Thoracic aorta (tissue), 2 donors: Measurements from ENCODE around the gene FAM229B. TPM values are rescaled to one million over a fixed set of nuclear protein-coding genes. Genes with fewer than 3 reads are reported as not detected.
A peak's percentile ranks its signal among the peaks of the same experiment; 100 is the strongest.

Experiments
- ATAC-seq: fragments of 150-250 bp; one replicate; pipeline ENCODE4 v1.8.0; 2017; ENCODE audit warnings: low read depth; ENCODE audit not compliant: insufficient number of reproducible peaks, low FRiP score
- DNase-seq: peaks from one replicate; pipeline ENCODE4 v3.0.0-alpha.2; 2020; ENCODE audit warnings: low spot score
- H3K27ac ChIP-seq, 2 donors: fragments of 200-600 bp; sonication (generic); 1 replicate in 1 of 2; 2 replicates in 1 of 2; pipeline ENCODE4 v1.5.1; 2016; ENCODE audit warnings: mild to moderate bottlenecking in 2 of 2, moderate library complexity in 2 of 2
- H3K27me3 ChIP-seq: fragments of 200-600 bp; sonication (generic); replicated peaks from 2 replicates; pipeline ENCODE4 v1.6.0; 2016; ENCODE audit warnings: mild to moderate bottlenecking; ENCODE audit not compliant: insufficient read depth
- H3K36me3 ChIP-seq: fragments of 200-600 bp; sonication (generic); one replicate; pipeline ENCODE4 v1.5.1; 2016
- H3K4me1 ChIP-seq, 2 donors: fragments of 200-600 bp; sonication (generic); 1 replicate in 1 of 2; 2 replicates in 1 of 2; pipeline versions ENCODE4 v1.5.1 to v1.6.0; 2016; ENCODE audit warnings: low read depth in 2 of 2, mild to moderate bottlenecking in 1 of 2; ENCODE audit not compliant: control insufficient read depth in 1 of 2
- H3K4me3 ChIP-seq: fragments of 200-600 bp; sonication (generic); 2 replicates; pipeline ENCODE4 v1.5.1; 2016; ENCODE audit warnings: mild to moderate bottlenecking
- H3K9me3 ChIP-seq: fragments of 200-600 bp; sonication (generic); 2 replicates; pipeline ENCODE4 v1.5.1; 2016
- CTCF ChIP-seq: fragments of 200-600 bp; sonication (generic); IDR thresholded peaks from one replicate; pipeline ENCODE4 v1.5.1; 2019; ENCODE audit warnings: antibody characterized with exemption
- total RNA-seq, 2 donors: library from RNA; depleted of rRNA; stranded (reverse); fragments of >200 nt; gene quantifications; one replicate each; pipeline versions ENCODE4 v1.1.0 to v1.2.3, GENCODE V29; 2016

The FAM229B gene
- total RNA-seq, 2 donors from 2014 or later: 11.3 to 23.7 TPM

- no peak for TF ChIP-seq CTCF
- H3K4me1 ChIP-seq: no peaks in the 10 kb centered on the region
- H3K36me3 ChIP-seq: no peaks in the 10 kb centered on the region
- DNase-seq (no peak), ATAC-seq (peak; percentile 33)
- no peaks in the 10 kb centered on the region for H3K9me3 ChIP-seq
- no peaks in the 10 kb centered on the region for H3K27me3 ChIP-seq
- no peak overlapping the region for H3K4me3 ChIP-seq
- no peak overlapping the region for H3K27ac ChIP-seq
These were observed 62.4 kb downstream of the FAM229B start for GRCh38 chr6:112149719-112150263.

GRCh38 chr6:112150363-112150762 is 63.0 kb downstream of the FAM229B start:
- Histone ChIP-seq H3K36me3 (no peaks in the 10 kb centered on the region), H3K4me3 (no peak overlapping the region), H3K27ac (no peak overlapping the region), H3K4me1 (no peaks in the 10 kb centered on the region), H3K27me3 (no peaks in the 10 kb centered on the region), H3K9me3 (no peaks in the 10 kb centered on the region)
- no peak for TF ChIP-seq CTCF
- DNase-seq: no peak
- no peak for ATAC-seq

Other genes with a start within 250 kb of the FAM229B start
- gene FYN, start 214.1 kb upstream of the FAM229B start, total RNA-seq: 10 to 100 TPM; 55.5 to 72.5 TPM
- gene CCN6, start 33.5 kb upstream of the FAM229B start, total RNA-seq: not detected
- 10 to 100 TPM; 27.3 to 33.4 TPM for gene TUBE1, start 109 bp upstream of the FAM229B start, total RNA-seq
- 10 to 100 TPM; 34.9 to 66.7 TPM for gene LAMA4, start 167.0 kb downstream of the FAM229B start, total RNA-seq